ENCODE data around the gene ZSWIM6.

Gene ZSWIM6

GRCh38 chr5:61299261-61299681 lies 32.8 kb upstream of the ZSWIM6 start:
- H3K9me3 Mint-ChIP-seq, result no peaks in the 10 kb centered on the region
- H3K27ac Mint-ChIP-seq, result no peak overlapping the region
- H3K4me1 Mint-ChIP-seq (ENCODE audit: low read depth), result no peaks in the 10 kb centered on the region
- H3K27me3 Mint-ChIP-seq (ENCODE audit: low read depth), result no peaks in the 10 kb centered on the region
- no peaks in the 10 kb centered on the region for H3K36me3 Mint-ChIP-seq (ENCODE audit: low read depth)
- H3K4me3 Mint-ChIP-seq, result no peak overlapping the region

- no peaks in the 10 kb centered on the region for H3K36me3 Mint-ChIP-seq (ENCODE audit: low read depth)
- H3K27me3 Mint-ChIP-seq (ENCODE audit: low read depth), result no peaks in the 10 kb centered on the region
- peaks cover 3% of the 10 kb centered on the region for H3K4me1 Mint-ChIP-seq (ENCODE audit: low read depth)
- H3K9me3 Mint-ChIP-seq, result no peaks in the 10 kb centered on the region
- H3K27ac Mint-ChIP-seq, result no peak overlapping the region
- H3K4me3 Mint-ChIP-seq, result no peak overlapping the region
Measured at GRCh38 chr5:61301341-61302199, 30.5 kb upstream of the ZSWIM6 start.

DNA sequence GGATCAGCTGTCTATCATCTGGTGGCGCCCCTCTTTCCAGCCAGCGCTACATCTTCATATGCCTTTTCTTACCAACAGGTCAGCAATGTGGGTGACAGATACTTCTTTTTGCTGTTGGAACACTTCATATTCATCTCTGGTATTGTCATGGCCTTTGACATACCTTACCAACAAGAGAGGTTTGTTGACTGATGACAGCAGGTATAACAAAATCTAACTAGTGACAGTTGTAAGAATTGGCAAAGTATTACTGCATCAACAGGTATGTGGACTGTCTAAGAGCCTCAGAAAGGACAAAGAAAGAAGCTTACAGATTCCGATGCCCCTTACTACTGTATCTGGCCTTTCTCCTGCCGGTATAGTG lies 29.9 kb upstream of the ZSWIM6 start:
- H3K4me1 Mint-ChIP-seq (ENCODE audit: low read depth), result peaks cover 9% of the 10 kb centered on the region

GRCh38 chr5:61303346-61303745 lies 28.7 kb upstream of the ZSWIM6 start:
- Mint-ChIP-seq H3K4me1 (ENCODE audit: low read depth) (peaks cover 14% of the 10 kb centered on the region), H3K27ac (no peak overlapping the region), H3K4me3 (no peak overlapping the region), H3K27me3 (ENCODE audit: low read depth) (no peaks in the 10 kb centered on the region), H3K9me3 (no peaks in the 10 kb centered on the region), H3K36me3 (ENCODE audit: low read depth) (no peaks in the 10 kb centered on the region)

More for the DNA sequence above, 29.9 kb upstream of the ZSWIM6 start:
- Mint-ChIP-seq H3K27me3 (ENCODE audit: low read depth) (no peaks in the 10 kb centered on the region), H3K9me3 (no peaks in the 10 kb centered on the region), H3K4me3 (no peak overlapping the region), H3K36me3 (ENCODE audit: low read depth) (no peaks in the 10 kb centered on the region), H3K27ac (no peak overlapping the region)

DNA sequence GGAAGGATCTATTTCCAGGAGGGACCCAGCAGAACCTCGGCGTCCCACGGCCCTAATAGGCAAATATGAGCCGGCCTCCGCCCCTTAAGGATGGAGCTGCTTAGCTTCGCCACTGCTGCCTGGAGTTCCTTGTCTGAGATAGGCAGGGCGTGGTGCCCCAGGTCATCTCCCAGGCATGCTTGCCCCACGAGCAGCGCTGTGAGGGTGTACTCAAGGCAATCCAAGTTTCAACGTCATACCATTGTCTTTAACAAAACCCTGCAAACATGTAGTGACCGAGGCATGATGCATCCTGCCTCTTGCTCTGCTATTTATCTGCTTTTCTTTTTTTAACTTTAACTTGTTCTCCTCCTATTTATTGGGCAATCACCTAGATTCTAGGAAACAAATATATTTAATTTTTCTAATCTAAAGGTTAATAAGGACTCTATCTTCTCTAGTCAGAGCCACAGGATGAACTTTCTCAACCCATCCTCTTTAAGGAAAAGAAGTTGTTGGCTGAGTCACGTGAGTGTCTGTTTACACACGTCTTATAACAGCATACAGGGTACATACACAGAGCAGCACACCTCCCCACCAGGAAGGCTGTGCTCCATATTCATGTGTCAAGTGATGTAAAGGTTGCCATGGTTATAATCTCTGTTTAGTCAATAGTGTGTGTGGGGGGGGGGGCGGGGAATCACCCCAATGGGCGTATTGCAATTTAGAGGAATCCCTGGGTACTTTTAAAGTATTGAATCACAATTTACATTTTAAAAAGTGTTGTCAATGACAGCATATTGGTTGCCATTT lies 27.3 kb upstream of the ZSWIM6 start:
- no peaks in the 10 kb centered on the region for H3K27me3 Mint-ChIP-seq (ENCODE audit: low read depth)
- H3K36me3 Mint-ChIP-seq (ENCODE audit: low read depth), result no peaks in the 10 kb centered on the region
- H3K4me3 Mint-ChIP-seq, result no peak overlapping the region
- H3K27ac Mint-ChIP-seq, result no peak overlapping the region
- no peaks in the 10 kb centered on the region for H3K9me3 Mint-ChIP-seq
- H3K4me1 Mint-ChIP-seq (ENCODE audit: low read depth), result peaks cover 14% of the 10 kb centered on the region

- Mint-ChIP-seq H3K4me1 (ENCODE audit: low read depth) (peaks cover 14% of the 10 kb centered on the region), H3K4me3 (peak overlapping the region; percentile 22), H3K27ac (peak overlapping the region; percentile 72), H3K9me3 (no peaks in the 10 kb centered on the region), H3K36me3 (ENCODE audit: low read depth) (no peaks in the 10 kb centered on the region), H3K27me3 (ENCODE audit: low read depth) (no peaks in the 10 kb centered on the region)
Measured at GRCh38 chr5:61306531-61307131, 25.4 kb upstream of the ZSWIM6 start.

GRCh38 chr5:61307191-61307590 lies 24.9 kb upstream of the ZSWIM6 start:
- Mint-ChIP-seq H3K9me3 (no peaks in the 10 kb centered on the region), H3K4me3 (no peak overlapping the region), H3K27ac (peak overlapping the region; percentile 72), H3K4me1 (ENCODE audit: low read depth) (peaks cover 14% of the 10 kb centered on the region), H3K36me3 (ENCODE audit: low read depth) (no peaks in the 10 kb centered on the region), H3K27me3 (ENCODE audit: low read depth) (no peaks in the 10 kb centered on the region)

DNA sequence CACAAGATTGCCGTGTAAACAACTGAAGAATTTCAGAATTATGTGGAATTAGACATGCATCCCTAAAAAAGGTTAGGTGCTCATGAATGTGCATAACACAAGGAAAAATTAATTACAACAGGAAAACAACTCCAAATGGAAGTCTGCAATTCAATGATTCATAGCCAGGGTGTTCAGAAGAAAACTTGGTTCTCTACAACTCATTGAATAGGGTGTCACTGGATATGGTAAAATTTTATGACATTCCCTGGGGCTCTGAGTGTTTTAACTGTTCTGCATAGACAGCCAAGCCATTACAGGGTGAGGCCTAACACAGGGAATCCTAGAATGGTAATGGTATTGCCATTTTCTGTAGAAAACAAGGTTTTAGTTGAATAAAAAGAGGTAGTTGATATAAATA lies 24.4 kb upstream of the ZSWIM6 start:
- Mint-ChIP-seq H3K4me1 (ENCODE audit: low read depth) (peaks cover 14% of the 10 kb centered on the region), H3K9me3 (no peaks in the 10 kb centered on the region), H3K4me3 (no peak overlapping the region), H3K27me3 (ENCODE audit: low read depth) (no peaks in the 10 kb centered on the region), H3K36me3 (ENCODE audit: low read depth) (no peaks in the 10 kb centered on the region), H3K27ac (no peak overlapping the region)

GRCh38 chr5:61308712-61309111 lies 23.3 kb upstream of the ZSWIM6 start:
- no peaks in the 10 kb centered on the region for H3K27me3 Mint-ChIP-seq (ENCODE audit: low read depth)
- peaks cover 14% of the 10 kb centered on the region for H3K4me1 Mint-ChIP-seq (ENCODE audit: low read depth)
- no peak overlapping the region for H3K4me3 Mint-ChIP-seq
- H3K27ac Mint-ChIP-seq, result no peak overlapping the region
- H3K36me3 Mint-ChIP-seq (ENCODE audit: low read depth), result no peaks in the 10 kb centered on the region
- no peaks in the 10 kb centered on the region for H3K9me3 Mint-ChIP-seq

GRCh38 chr5:61309115-61309514 lies 22.9 kb upstream of the ZSWIM6 start:
- Mint-ChIP-seq H3K27me3 (ENCODE audit: low read depth) (no peaks in the 10 kb centered on the region), H3K4me1 (ENCODE audit: low read depth) (peaks cover 14% of the 10 kb centered on the region)

GRCh38 chr5:61311056-61311610 lies 20.9 kb upstream of the ZSWIM6 start:
- Mint-ChIP-seq H3K27me3 (ENCODE audit: low read depth) (peaks cover 14% of the 10 kb centered on the region), H3K27ac (no peak overlapping the region), H3K4me1 (ENCODE audit: low read depth) (peaks cover 14% of the 10 kb centered on the region), H3K9me3 (no peaks in the 10 kb centered on the region), H3K36me3 (ENCODE audit: low read depth) (no peaks in the 10 kb centered on the region), H3K4me3 (no peak overlapping the region)

More at GRCh38 chr5:61309115-61309514, 22.9 kb upstream of the ZSWIM6 start:
- no peaks in the 10 kb centered on the region for H3K9me3 Mint-ChIP-seq
- H3K36me3 Mint-ChIP-seq (ENCODE audit: low read depth), result no peaks in the 10 kb centered on the region
- H3K27ac Mint-ChIP-seq, result no peak overlapping the region
- H3K4me3 Mint-ChIP-seq, result no peak overlapping the region

- Mint-ChIP-seq H3K36me3 (ENCODE audit: low read depth) (no peaks in the 10 kb centered on the region), H3K4me1 (ENCODE audit: low read depth) (peaks cover 5% of the 10 kb centered on the region), H3K27me3 (ENCODE audit: low read depth) (peaks cover 15% of the 10 kb centered on the region)
Measured at GRCh38 chr5:61311836-61312808, 19.9 kb upstream of the ZSWIM6 start.

DNA sequence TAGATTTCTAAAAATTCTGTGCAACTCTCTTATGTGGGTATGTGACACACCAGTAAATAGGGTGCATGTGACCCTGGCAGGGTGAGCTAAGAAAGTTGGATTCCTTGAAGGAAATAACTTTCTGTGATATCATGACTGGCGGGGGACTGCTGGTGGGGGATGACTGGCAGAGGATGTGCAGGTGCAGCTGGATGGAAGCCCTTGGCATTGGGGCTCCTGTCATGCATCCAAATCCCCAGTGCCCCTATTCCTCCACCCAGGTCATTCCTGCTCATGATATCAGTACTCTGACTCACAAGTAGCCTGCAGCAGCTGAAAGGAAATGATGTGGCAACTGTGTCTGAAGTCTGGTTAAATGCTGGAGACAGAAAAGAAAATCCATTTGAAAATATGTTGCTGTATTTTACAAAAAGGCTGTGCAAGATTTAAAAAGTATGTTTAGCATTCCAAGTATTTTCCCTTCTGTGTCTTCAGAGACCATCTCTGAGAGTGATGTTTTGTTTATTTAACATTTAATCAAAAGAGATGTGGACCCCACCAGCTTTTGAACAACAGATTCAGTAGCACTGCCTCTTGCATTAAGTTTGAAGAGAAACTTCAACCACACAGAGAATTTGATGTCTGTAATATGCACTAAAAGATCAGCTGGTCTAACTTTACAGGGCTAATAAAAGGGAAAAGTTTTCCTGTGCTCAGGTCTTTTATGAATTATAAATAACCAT lies 17.9 kb upstream of the ZSWIM6 start:
- H3K4me1 Mint-ChIP-seq (ENCODE audit: low read depth), result no peaks in the 10 kb centered on the region
- H3K4me3 Mint-ChIP-seq, result no peak overlapping the region
- no peaks in the 10 kb centered on the region for H3K36me3 Mint-ChIP-seq (ENCODE audit: low read depth)
- no peaks in the 10 kb centered on the region for H3K9me3 Mint-ChIP-seq
- H3K27ac Mint-ChIP-seq, result no peak overlapping the region
- peaks cover 20% of the 10 kb centered on the region for H3K27me3 Mint-ChIP-seq (ENCODE audit: low read depth)

More at GRCh38 chr5:61311836-61312808, 19.9 kb upstream of the ZSWIM6 start:
- no peak overlapping the region for H3K4me3 Mint-ChIP-seq
- no peak overlapping the region for H3K27ac Mint-ChIP-seq
- no peaks in the 10 kb centered on the region for H3K9me3 Mint-ChIP-seq
